Activated CD4-positive, alpha-beta T cell treated with anti-CD3 and anti-CD28 coated beads, Interleukin-2, amount 50 U/mL, for 48 hours (primary cell): Measurements from ENCODE around the gene GLIPR2.
A peak's percentile ranks its signal among the peaks of the same experiment; 100 is the strongest.
"Not testable (repeated sequence)": the region's sequence is repeated elsewhere in the genome, so short reads cannot be mapped to it uniquely, and the experiment has no call there.

ENCODE experiments used
- DNase-seq, 2 experiments: peaks; one replicate each; pipeline ENCODE4 v3.0.0-alpha.2; 2020

Gene GLIPR2

GRCh38 chr9:36136272-36136893, at the start of gene GLIPR2:
GLIPR2 (plus strand) TSS chr9:36136733; CDS start chr9:36136779, 46 bp downstream.
- peak; percentile 77 to 81 for DNase-seq

GRCh38 chr9:36087054-36087453, 49.5 kb upstream of the GLIPR2 start:
- not testable (repeated sequence) for DNase-seq

- no peak for DNase-seq
Observed at GRCh38 chr9:36088020-36088419, 48.5 kb upstream of the GLIPR2 start.

- DNase-seq, result no peak
Observed at GRCh38 chr9:36091026-36091953, 45.2 kb upstream of the GLIPR2 start.

- no peak for DNase-seq
Observed at GRCh38 chr9:36092014-36092413, 44.5 kb upstream of the GLIPR2 start.

- peak; percentile 39 to 52 for DNase-seq
Observed at GRCh38 chr9:36092509-36093215, 43.9 kb upstream of the GLIPR2 start.

GRCh38 chr9:36093384-36093783, 43.1 kb upstream of the GLIPR2 start:
- DNase-seq, result no peak

GRCh38 chr9:36099718-36100117, 36.8 kb upstream of the GLIPR2 start:
- no peak for DNase-seq

GRCh38 chr9:36100532-36100931, 36.0 kb upstream of the GLIPR2 start:
- DNase-seq, result no peak

- no peak for DNase-seq
Observed at GRCh38 chr9:36101916-36102741, 34.4 kb upstream of the GLIPR2 start.

GRCh38 chr9:36102742-36103495, 33.6 kb upstream of the GLIPR2 start:
- peak; percentile 89 to 93 for DNase-seq

GRCh38 chr9:36109071-36109470, 27.5 kb upstream of the GLIPR2 start:
- DNase-seq, result no peak

GRCh38 chr9:36110434-36110833, 26.1 kb upstream of the GLIPR2 start:
- no peak for DNase-seq

- no peak for DNase-seq
Observed at GRCh38 chr9:36112516-36112915, 24.0 kb upstream of the GLIPR2 start.

GRCh38 chr9:36113999-36114398, 22.5 kb upstream of the GLIPR2 start:
- no peak for DNase-seq

GRCh38 chr9:36116593-36116992, 19.9 kb upstream of the GLIPR2 start:
- DNase-seq, result no peak

GRCh38 chr9:36118201-36118600, 18.3 kb upstream of the GLIPR2 start:
- DNase-seq, result no peak

GRCh38 chr9:36118706-36119105, 17.8 kb upstream of the GLIPR2 start:
- no peak for DNase-seq

GRCh38 chr9:36119476-36119875, 17.1 kb upstream of the GLIPR2 start:
- no peak for DNase-seq

- DNase-seq, result no peak
Observed at GRCh38 chr9:36120705-36121104, 15.8 kb upstream of the GLIPR2 start.

- DNase-seq, result no peak
Observed at GRCh38 chr9:36121971-36122370, 14.6 kb upstream of the GLIPR2 start.

- DNase-seq, result no peak
Observed at GRCh38 chr9:36123515-36123914, 13.0 kb upstream of the GLIPR2 start.
